Neural crest cell (in vitro differentiated cells): ENCODE measurements around the gene GPR68. TPM values are rescaled to one million over a fixed set of nuclear protein-coding genes. Genes with fewer than 3 reads are reported as not detected.
"Not testable (repeated sequence)": the region's sequence is repeated elsewhere in the genome, so short reads cannot be mapped to it uniquely, and the experiment has no call there.

Experiments
- DNase-seq: peaks from one replicate; pipeline ENCODE4 v3.0.0; 2021; ENCODE audit warnings: low read depth, mixed read lengths, low spot score
- H3K27ac Mint-ChIP-seq: one replicate; pipeline ENCODE4 v1.8.0; 2021; ENCODE audit warnings: mild to moderate bottlenecking, mixed read lengths; ENCODE audit not compliant: unreplicated experiment
- H3K27me3 Mint-ChIP-seq: 2 replicates; pipeline ENCODE4 v1.8.0; 2021; ENCODE audit warnings: low read depth, mild to moderate bottlenecking, mixed read lengths
- H3K36me3 Mint-ChIP-seq: 2 replicates; pipeline ENCODE4 v1.8.0; 2021; ENCODE audit warnings: low read depth, mild to moderate bottlenecking, mixed read lengths
- H3K4me1 Mint-ChIP-seq: 2 replicates; pipeline ENCODE4 v1.8.0; 2021; ENCODE audit warnings: mixed read lengths
- H3K4me3 Mint-ChIP-seq: one replicate; pipeline ENCODE4 v1.8.0; 2021; ENCODE audit warnings: mild to moderate bottlenecking, mixed read lengths
- H3K9me3 Mint-ChIP-seq: 2 replicates; pipeline ENCODE4 v1.8.0; 2021; ENCODE audit warnings: mixed read lengths
- total RNA-seq: library from RNA; stranded (reverse); gene quantifications from 2 replicates; pipeline ENCODE4 v1.2.1, GENCODE V29; 2021
- TF ChIP-seq, protein P1 (sequence below): fragments of 200-600 bp; sonication (generic); conservative IDR thresholded peaks from 2 replicates; pipeline ENCODE4 v1.5.0; 2021; ENCODE audit warnings: antibody characterized with exemption, mild to moderate bottlenecking

The GPR68 gene
- total RNA-seq, 1 donor from 2014 or later: 0.14 TPM

DNA sequence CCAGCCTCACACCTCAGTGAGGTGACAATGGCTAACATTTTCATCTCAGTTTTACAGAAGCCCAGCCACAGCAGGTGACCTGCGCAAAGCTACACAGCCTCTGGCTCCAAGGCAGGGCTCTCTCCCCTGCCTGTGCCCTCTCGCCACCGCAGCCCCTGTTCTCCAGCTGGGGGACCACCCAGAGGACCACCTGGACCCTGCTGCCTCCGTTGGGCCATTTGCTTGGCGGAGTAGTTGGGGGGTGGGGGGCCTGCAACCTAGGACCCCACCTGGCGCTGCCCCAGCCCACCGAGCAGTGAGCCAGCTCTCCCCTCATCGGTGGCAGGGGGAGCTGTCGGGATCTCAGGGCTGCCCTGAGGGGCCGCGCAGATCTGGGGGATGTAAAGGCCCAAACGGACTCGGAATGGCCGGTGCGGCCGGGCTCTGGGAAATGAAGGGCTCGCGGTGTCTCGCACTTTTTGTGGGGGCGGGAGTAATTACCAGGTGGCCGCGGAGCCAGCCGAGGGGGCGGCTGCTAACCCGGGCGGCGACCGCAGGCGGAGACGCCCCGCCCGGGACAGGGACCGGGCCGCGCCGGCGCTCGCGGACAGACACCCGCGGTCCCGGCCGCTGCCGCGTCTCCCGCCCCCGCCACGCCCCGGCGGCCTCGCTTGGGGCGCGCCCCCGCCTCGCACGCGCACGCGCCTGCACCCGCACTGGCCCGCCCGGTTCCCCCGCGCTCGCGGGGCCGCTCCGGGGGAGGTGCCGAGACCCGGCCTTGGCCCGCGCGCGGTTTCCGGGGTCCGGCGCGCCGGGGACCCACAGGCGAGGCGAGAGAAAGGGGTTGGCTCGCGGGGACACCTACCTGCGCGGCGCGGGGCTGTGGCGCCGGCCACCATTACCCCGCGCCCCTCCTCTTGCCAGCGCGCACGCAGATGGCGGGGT is 8.6 kb upstream of the GPR68 start:
- no peak overlapping the region for H3K27ac Mint-ChIP-seq
- TF ChIP-seq, protein P1, sequence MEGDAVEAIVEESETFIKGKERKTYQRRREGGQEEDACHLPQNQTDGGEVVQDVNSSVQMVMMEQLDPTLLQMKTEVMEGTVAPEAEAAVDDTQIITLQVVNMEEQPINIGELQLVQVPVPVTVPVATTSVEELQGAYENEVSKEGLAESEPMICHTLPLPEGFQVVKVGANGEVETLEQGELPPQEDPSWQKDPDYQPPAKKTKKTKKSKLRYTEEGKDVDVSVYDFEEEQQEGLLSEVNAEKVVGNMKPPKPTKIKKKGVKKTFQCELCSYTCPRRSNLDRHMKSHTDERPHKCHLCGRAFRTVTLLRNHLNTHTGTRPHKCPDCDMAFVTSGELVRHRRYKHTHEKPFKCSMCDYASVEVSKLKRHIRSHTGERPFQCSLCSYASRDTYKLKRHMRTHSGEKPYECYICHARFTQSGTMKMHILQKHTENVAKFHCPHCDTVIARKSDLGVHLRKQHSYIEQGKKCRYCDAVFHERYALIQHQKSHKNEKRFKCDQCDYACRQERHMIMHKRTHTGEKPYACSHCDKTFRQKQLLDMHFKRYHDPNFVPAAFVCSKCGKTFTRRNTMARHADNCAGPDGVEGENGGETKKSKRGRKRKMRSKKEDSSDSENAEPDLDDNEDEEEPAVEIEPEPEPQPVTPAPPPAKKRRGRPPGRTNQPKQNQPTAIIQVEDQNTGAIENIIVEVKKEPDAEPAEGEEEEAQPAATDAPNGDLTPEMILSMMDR: peak; percentile 42
- H3K9me3 Mint-ChIP-seq: no peaks in the 10 kb centered on the region
- H3K27me3 Mint-ChIP-seq: peaks cover 47% of the 10 kb centered on the region
- H3K4me3 Mint-ChIP-seq: peak overlapping the region; percentile 69
- H3K36me3 Mint-ChIP-seq: no peaks in the 10 kb centered on the region
- H3K4me1 Mint-ChIP-seq: peaks cover 19% of the 10 kb centered on the region
- peak; percentile 38 for DNase-seq

- peak overlapping the region; percentile 76 for H3K4me3 Mint-ChIP-seq
- TF ChIP-seq, protein P1: no peak
- H3K27ac Mint-ChIP-seq: no peak overlapping the region
- H3K4me1 Mint-ChIP-seq: peaks cover 19% of the 10 kb centered on the region
- no peak for DNase-seq
- H3K9me3 Mint-ChIP-seq: no peaks in the 10 kb centered on the region
- peaks cover 28% of the 10 kb centered on the region for H3K27me3 Mint-ChIP-seq
- no peaks in the 10 kb centered on the region for H3K36me3 Mint-ChIP-seq
Measured at GRCh38 chr14:91250912-91251311, 6.4 kb upstream of the GPR68 start.

DNA sequence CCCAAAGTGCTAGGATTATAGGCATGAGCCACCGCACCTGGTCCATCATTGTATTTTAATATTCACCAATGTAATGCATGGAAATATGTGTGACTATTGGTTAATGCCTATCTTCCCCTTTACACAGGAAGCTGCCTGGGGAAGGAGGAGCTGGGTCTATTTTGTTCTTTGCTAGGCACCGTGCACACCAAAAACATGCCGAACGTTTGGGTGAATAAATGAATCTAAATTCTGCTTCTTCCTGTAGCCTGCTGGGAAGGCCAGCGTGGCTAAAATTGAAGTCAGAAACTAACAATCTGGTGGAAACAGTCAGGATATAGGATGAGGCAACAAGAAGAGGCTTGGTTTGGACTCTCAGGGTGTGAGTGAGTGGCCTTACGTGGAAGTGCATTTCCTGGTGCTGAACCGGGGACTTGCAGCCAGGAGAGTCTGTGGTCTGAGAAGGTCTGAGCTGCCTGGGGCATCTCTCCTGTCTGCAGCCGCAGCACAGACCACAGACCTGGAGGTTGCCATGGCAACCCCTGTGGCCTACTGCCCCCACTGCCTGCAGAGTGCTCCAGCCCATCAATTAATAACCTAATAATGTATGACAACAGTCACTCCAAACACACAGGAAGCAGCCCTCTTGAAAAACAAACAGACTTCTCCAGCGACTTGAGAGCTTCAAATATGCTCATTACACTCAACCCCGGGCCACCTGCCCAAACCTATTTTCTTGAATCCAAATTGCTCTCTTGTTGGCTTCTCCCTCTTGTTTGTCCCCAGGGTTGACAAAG is 5.5 kb upstream of the GPR68 start:
- H3K27ac Mint-ChIP-seq: peak overlapping the region; percentile 60
- peaks cover 19% of the 10 kb centered on the region for H3K4me1 Mint-ChIP-seq
- H3K27me3 Mint-ChIP-seq: peaks cover 26% of the 10 kb centered on the region
- H3K36me3 Mint-ChIP-seq: no peaks in the 10 kb centered on the region
- no peaks in the 10 kb centered on the region for H3K9me3 Mint-ChIP-seq
- TF ChIP-seq, protein P1: no peak
- peak overlapping the region; percentile 76 for H3K4me3 Mint-ChIP-seq
- no peak for DNase-seq

DNA sequence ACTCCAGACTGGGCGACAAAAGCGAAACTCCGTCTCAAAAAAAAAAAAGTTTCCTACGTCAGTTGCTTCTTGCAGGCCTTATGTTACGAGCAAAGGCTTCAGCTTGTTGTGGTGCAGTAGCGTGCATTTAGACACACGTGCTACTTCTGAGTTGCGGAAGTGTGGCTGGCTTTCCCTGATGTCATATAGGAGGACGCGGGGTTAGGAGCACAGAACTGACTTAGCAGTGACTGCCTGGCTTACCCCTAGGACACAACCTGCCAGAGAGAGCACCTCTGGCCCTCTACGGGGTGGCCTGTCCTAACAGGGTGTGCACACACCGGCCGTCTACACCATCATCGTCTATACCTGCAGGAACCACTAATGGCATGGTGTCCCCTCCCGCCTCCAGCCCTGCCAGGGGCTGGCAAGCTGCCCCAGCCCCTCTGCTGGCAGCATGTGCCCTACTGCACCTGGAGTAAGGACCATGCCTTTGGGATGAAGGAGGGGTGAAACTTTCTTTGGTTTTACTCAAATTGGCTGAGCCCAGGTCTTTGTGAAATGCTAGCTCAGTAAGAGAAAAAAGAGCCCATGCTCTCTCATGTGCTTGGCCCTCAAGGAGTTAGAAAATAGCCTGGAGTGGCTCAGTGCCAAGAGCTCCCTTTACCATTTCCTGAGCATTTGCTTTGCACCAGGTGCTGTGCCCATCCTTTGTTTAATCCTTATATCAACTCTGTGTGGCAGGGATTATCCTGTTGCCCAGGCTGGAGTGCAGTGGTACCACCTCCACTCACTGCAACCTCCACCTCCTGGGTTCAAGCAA is 1.7 kb upstream of the GPR68 start:
- Mint-ChIP-seq H3K4me1 (peaks cover 15% of the 10 kb centered on the region), H3K27me3 (peaks cover 14% of the 10 kb centered on the region), H3K27ac (no peak overlapping the region), H3K9me3 (peaks cover 2% of the 10 kb centered on the region), H3K4me3 (no peak overlapping the region), H3K36me3 (no peaks in the 10 kb centered on the region)
- no peak for DNase-seq
- TF ChIP-seq, protein P1: no peak

DNA sequence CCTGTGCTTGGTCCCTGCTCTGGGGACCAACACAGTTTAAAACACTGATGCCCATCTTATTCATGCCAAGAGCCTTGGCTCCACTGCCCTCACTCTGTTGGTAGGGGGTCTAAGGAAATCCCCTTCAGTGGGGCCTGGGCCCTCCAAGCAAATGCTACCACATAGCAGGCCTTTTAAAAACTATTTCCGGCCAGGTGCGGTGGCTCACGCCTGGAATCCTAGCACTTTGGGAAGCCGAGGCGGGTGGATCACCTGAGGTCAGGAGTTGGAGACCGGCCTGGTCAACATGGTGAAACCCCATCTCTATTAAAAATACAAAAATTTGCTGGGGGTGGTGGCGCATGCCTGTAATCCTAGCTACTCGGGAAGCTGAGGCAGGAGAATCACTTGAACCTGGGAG is 1.1 kb upstream of the GPR68 start:
- H3K4me1 Mint-ChIP-seq, H3K4me3 Mint-ChIP-seq, H3K36me3 Mint-ChIP-seq, H3K27ac Mint-ChIP-seq, DNase-seq, H3K9me3 Mint-ChIP-seq: not testable (repeated sequence)
- peaks cover 13% of the 10 kb centered on the region for H3K27me3 Mint-ChIP-seq
